K562 (cell line): ENCODE measurements around the gene USP31. TPM values are rescaled to one million over a fixed set of nuclear protein-coding genes. Genes with fewer than 3 reads are reported as not detected.

ENCODE experiments used
- ATAC-seq: fragments of 200-7000 bp; cut with Tn5 transposase; 3 replicates; pipeline ENCODE4 v1.9.1; 2020; ENCODE audit warnings: moderate library complexity
- BruUV-seq: library from RNA; stranded (reverse); fragments of 400-500 nt; replicated peaks from 2 replicates; lab custom pipeline; 2021; lab: Mats Ljungman, UMichigan
- CTCF ChIA-PET: fragments of 300-600 bp; formaldehyde crosslinking; extraction: SDS; loops from one replicate; lab custom pipeline; 2021; ENCODE audit warnings: low intra/inter-chr PET ratio; lab: Yijun Ruan, JAX
- POLR2A ChIA-PET: fragments of 300-600, 350-650 bp; sonication (Branson Sonifier 250); formaldehyde crosslinking; extraction: SDS; loops from one replicate; lab custom pipeline; 2021; ENCODE audit warnings: antibody characterized with exemption, inconsistent platforms; lab: Yijun Ruan, JAX
- DNase-seq, 4 experiments: peaks; one replicate each; pipeline versions ENCODE4 v3.0.0 to v3.0.0-alpha.2; 2011 to 2018; ENCODE audit warnings: low spot score in 3 of 4, mixed read lengths in 3 of 4; ENCODE audit errors: extremely low read depth in 1 of 4
- FAIRE-seq: peaks from 2 replicates; lab custom pipeline; 2011; peaks lifted over from hg19 to GRCh38; lab: Jason Lieb, UNC
- H2AFZ ChIP-seq: 2 replicates; pipeline ENCODE4 v1.6.0; 2011; ENCODE audit warnings: low read depth, low read length, control low read depth, inconsistent platforms
- H3K27ac ChIP-seq: fragments of 200-600 bp; 3 replicates; pipeline ENCODE4 v1.8.0; 2011; ENCODE audit warnings: low read depth, mild to moderate bottlenecking, control low read depth, inconsistent platforms, low read length, moderate library complexity, mixed read lengths; ENCODE audit errors: extremely low read depth
- H3K27me3 ChIP-seq, 2 experiments: fragments of 300-600 bp in 1 of 2; 2 replicates in 1 of 2; 3 replicates in 1 of 2; pipeline versions ENCODE4 v1.6.0 to v1.8.0; 2011; ENCODE audit warnings: inconsistent platforms in 2 of 2, low read length in 2 of 2, mild to moderate bottlenecking in 1 of 2, mixed read lengths in 1 of 2, moderate library complexity in 1 of 2; ENCODE audit not compliant: control insufficient read depth in 2 of 2, insufficient read depth in 2 of 2
- H3K36me3 ChIP-seq: fragments of 300-600 bp; 3 replicates; pipeline ENCODE4 v1.8.0; 2011; ENCODE audit warnings: mild to moderate bottlenecking, low read length, inconsistent platforms; ENCODE audit not compliant: control insufficient read depth, insufficient read depth
- H3K4me1 ChIP-seq, 2 experiments: fragments of 200-600 bp in 1 of 2; replicated peaks in 1 of 2; 2 replicates in 1 of 2; 3 replicates in 1 of 2; pipeline versions ENCODE4 v1.5.1 to v1.8.0; 2011; ENCODE audit warnings: inconsistent platforms in 2 of 2, low read length in 2 of 2, mild to moderate bottlenecking in 1 of 2, mixed read lengths in 1 of 2, moderate library complexity in 1 of 2; ENCODE audit not compliant: control insufficient read depth in 2 of 2, insufficient read depth in 2 of 2
- H3K4me2 ChIP-seq: 2 replicates; pipeline ENCODE4 v1.6.1; 2011; ENCODE audit warnings: low read length, control low read depth, inconsistent platforms, mixed read lengths; ENCODE audit not compliant: insufficient read depth
- H3K4me3 ChIP-seq: fragments of 200-600 bp; sonication (generic), shearing (Covaris generic); 2 replicates; pipeline ENCODE4 v1.5.1; 2016; ENCODE audit warnings: control low read depth, inconsistent platforms
- H3K79me2 ChIP-seq: fragments of 200-600 bp; 3 replicates; pipeline ENCODE4 v1.8.0; 2011; ENCODE audit warnings: low read length, inconsistent platforms; ENCODE audit not compliant: control insufficient read depth, insufficient read depth
- H3K9ac ChIP-seq, 2 experiments: 2 replicates each; pipeline versions ENCODE4 v1.6.0 to v1.6.1; 2011; ENCODE audit warnings: low read depth in 2 of 2, low read length in 2 of 2, control low read depth in 1 of 2, inconsistent platforms in 1 of 2, mild to moderate bottlenecking in 1 of 2, mixed read lengths in 1 of 2; ENCODE audit not compliant: insufficient read depth in 1 of 2
- H3K9me1 ChIP-seq: one replicate; pipeline ENCODE4 v1.6.0; 2011; ENCODE audit warnings: inconsistent platforms, mild to moderate bottlenecking, low read length, moderate library complexity; ENCODE audit not compliant: control insufficient read depth, insufficient read depth
- H3K9me3 ChIP-seq: replicated peaks from 2 replicates; pipeline ENCODE4 v1.5.1; 2011; ENCODE audit warnings: low read depth, low read length, inconsistent platforms; ENCODE audit not compliant: control insufficient read depth, insufficient read depth
- H4K20me1 ChIP-seq: replicated peaks from 2 replicates; pipeline ENCODE4 v1.6.1; 2011; ENCODE audit warnings: low read length, inconsistent platforms, mixed read lengths; ENCODE audit not compliant: control insufficient read depth, insufficient read depth
- C11orf30 ChIP-seq: fragments of 450-650 bp; IDR thresholded peaks from 2 replicates; pipeline ENCODE4 v1.6.1; 2016; ENCODE audit warnings: low read depth, mild to moderate bottlenecking
- E2F3 ChIP-seq: fragments of 250-450 bp; sonication (Bioruptor Pico); IDR thresholded peaks from 2 replicates; pipeline ENCODE4 v1.4.0; 2020; ENCODE audit warnings: mild to moderate bottlenecking
- ELK3 ChIP-seq: fragments of 450-650 bp; formaldehyde crosslinking; IDR thresholded peaks from 2 replicates; pipeline ENCODE4 v1.4.0; 2020; ENCODE audit warnings: mild to moderate bottlenecking
- ZC3H4 ChIP-seq: sonication (generic); formaldehyde crosslinking; IDR thresholded peaks from 2 replicates; pipeline ENCODE4 v1.9.0; 2021; ENCODE audit warnings: missing genetic modification reagents, borderline replicate concordance
- ZNF212 ChIP-seq: fragments of 450-650 bp; formaldehyde crosslinking; IDR thresholded peaks from 2 replicates; pipeline ENCODE4 v1.4.0; 2020; ENCODE audit warnings: mild to moderate bottlenecking
- ZSCAN29 ChIP-seq: fragments of 450-650 bp; IDR thresholded peaks from 2 replicates; pipeline ENCODE4 v1.6.1; 2017
- WGBS: fragments of 100-300 bp; shearing (Covaris generic); methylation state at CpG from one replicate; pipeline ENCODE4 v1.1.6; 2016; ENCODE audit warnings: low coverage, mixed read lengths; ENCODE audit not compliant: insufficient coverage; ENCODE audit errors: missing lambda C conversion rate; 5-methylcytosine and 5-hydroxymethylcytosine counted together
- in situ Hi-C: fragments of 300-500 bp; cut with MboI; formaldehyde crosslinking; loops from 4 replicates; pipeline ENCODE4 v1.15.0; 2018; ENCODE audit warnings: inconsistent platforms, mixed read lengths
- intact Hi-C: fragments of 100-400 bp; cut with micrococcal nuclease; formaldehyde crosslinking; loops from 2 replicates; pipeline ENCODE4 v1.14.2; 2022
- polyA plus RNA-seq, 8 experiments: library from polyadenylated mRNA; depleted of rRNA in 4 of 8; stranded (reverse) in 5 of 8; unstranded in 3 of 8; fragments of >200 nt; fragmentation: Nextera tagmentation in 2 of 8; fragmentation: Illumina TruSeq in 1 of 8; extraction: Ambion mirVana in 2 of 8; extraction: Trizol in 1 of 8; gene quantifications; 2 replicates each; pipeline versions ENCODE4 v1.2.1 to v1.2.3, GENCODE V29; 2011 to 2014; ENCODE audit warnings: inconsistent platforms in 1 of 8, missing spikeins in 1 of 8
- total RNA-seq, 7 experiments: library from RNA; depleted of rRNA in 6 of 7; stranded (reverse); fragments of >200 nt in 6 of 7; fragmentation: Illumina TruSeq in 2 of 7; extraction: Trizol in 2 of 7; gene quantifications; 2 replicates each; pipeline versions ENCODE4 v1.2.1 to v1.2.3, GENCODE V29; 2011 to 2021; ENCODE audit warnings: low replicate concordance in 1 of 7

USP31 gene
- total and polyA plus RNA-seq, 9 of the 15 experiments (the other 6 are each of a cell fraction or from before 2014, with no cell fraction given) = 0.56 to 4.9 (median 2.9) TPM

- no peaks in the 10 kb centered on the region for H3K79me2 ChIP-seq
- 0% methylated on average over 4 of the region's 4 CpGs for WGBS
- peaks cover 0 to 4% of the 10 kb centered on the region in 2 experiments; a peak in 1 of 5 replicates for H3K27me3 ChIP-seq
- no peak overlapping the region for H3K4me2 ChIP-seq
- intact Hi-C loops = no loop called here
- H3K4me3 ChIP-seq = no peak overlapping the region
- ChIA-PET POLR2A (no interaction called here), CTCF (no interaction called here)
- TF ChIP-seq ZC3H4 (CRISPR knock-in tag) (no peak), ELK3 (CRISPR knock-in tag) (no peak), C11orf30 (peak; percentile 10; the same call in 1 of the 2 replicates), E2F3 (CRISPR knock-in tag) (no peak), ZNF212 (CRISPR knock-in tag) (no peak), ZSCAN29 (no peak)
- no peaks in the 10 kb centered on the region for H3K9me1 ChIP-seq
- H4K20me1 ChIP-seq = no peaks in the 10 kb centered on the region
- H3K9ac ChIP-seq = no peak overlapping the region
- H2AFZ ChIP-seq = no peak overlapping the region
- ATAC-seq (no peak), FAIRE-seq (no peak), DNase-seq (no peak)
- no peaks in the 10 kb centered on the region for H3K36me3 ChIP-seq
- H3K9me3 ChIP-seq = no peaks in the 10 kb centered on the region
- no peak overlapping the region for H3K27ac ChIP-seq
- in situ Hi-C loops = no loop called here
- no peaks in the 10 kb centered on the region for H3K4me1 ChIP-seq
- BruUV-seq = no TSS peak
Observed at GRCh38 chr16:23024044-23024443, 125.2 kb downstream of the USP31 start.
